ENCODE data around the gene TMEM72.
A peak's percentile ranks its signal among the peaks of the same experiment; 100 is the strongest.

TMEM72 gene

DNA sequence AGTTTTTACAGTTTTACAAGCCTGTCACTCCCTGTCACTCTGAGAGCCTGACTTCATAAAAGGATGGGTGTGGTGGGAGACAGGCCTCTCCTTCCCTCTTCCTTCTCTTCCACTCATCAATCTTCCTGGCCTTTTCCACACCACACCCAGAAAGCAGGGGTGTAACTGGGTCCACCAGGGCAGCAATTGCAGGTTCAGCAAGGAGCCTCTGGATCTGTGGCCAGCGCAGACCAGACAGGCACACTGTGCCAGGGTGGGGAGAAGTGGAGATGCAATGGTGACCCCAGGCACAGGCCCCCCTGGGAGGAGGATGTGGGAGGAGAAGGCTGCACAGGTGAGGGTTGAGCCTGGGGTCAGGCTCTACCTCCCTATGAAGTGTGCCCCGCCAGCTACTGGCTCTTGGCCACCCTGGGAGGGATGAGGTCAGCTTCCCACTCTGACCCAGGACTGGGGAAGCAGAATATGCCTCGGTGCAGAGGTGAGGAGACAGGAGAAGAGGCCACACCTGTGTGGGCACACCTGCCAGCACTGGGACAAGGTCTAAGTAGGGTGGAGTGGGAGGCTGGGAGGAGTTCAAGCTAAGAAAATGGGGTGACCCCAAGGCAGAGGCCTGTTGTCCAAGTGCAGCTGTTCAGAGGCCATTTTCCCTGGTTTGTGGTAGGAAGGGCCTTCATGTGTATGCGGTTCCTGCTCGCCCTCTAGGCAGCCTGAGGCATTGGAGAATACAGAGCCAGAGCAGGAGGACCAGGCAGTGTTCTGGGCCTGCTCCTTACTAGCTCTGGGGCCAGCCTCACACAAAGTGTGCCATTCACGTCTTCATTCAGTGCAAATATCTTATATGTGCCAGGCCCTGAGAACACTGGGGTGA, 20.2 kb upstream of the TMEM72 start:
- no peak for DNase-seq (ENCODE audit: low spot score)

DNA sequence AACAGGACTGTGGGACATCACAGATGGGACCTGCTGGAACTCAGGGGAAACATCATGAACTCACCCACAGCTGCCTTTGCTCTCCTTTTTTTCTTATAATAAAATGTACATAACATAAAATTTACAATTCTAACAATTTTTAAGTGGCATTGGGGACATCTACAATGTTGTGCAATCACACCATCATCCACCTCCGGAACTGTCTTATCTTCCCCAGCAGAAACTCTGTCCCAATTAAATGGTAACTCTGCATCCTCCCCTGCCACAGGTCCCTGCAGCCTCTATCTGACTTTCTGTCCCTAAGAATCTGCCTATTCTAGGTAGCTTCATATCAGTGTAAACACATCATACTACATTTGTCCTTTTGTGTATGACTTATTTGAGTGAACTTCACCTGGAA, 19.4 kb upstream of the TMEM72 start:
- DNase-seq (ENCODE audit: low spot score): no peak

DNA sequence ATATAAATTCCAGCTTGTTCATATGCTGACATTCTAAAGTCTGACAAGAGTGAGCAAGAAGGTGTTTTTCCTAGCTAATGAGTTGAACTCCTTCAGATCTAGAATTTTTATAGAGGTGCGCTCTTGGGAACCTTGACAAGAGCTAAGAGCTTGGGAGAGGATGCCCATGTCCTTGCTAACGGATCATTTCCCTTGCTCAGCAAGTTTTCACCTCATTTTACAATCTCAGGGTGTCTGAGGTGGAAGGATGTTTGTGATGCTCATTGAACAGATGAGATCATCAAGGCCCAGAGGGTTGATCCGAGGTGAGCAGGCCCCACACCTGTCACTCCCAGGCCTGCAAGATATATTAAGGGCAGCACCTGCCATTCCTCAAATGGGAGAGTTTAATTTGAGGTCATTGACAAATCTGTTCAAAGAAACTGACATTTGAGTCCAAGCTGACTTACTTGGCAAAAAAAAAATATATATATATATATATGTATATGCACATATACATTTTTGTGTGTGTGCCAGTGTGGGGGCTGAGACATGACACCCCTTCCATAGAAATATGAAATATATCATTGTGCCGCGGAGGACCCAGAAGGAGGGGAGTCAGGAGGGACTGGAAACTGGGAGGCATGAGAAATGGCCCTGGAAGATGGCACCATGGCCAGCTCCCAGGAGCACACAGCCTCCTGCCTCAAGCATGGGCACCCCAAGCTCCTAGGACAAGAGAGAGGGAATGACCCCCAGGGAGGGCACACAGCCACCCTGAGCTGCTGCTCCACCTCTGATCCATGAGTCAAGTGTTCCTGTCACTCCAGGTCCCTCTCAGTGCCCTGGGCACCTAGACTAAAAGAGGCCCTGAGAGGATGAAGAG, 17.3 kb upstream of the TMEM72 start:
- DNase-seq (ENCODE audit: low spot score): no peak

DNA sequence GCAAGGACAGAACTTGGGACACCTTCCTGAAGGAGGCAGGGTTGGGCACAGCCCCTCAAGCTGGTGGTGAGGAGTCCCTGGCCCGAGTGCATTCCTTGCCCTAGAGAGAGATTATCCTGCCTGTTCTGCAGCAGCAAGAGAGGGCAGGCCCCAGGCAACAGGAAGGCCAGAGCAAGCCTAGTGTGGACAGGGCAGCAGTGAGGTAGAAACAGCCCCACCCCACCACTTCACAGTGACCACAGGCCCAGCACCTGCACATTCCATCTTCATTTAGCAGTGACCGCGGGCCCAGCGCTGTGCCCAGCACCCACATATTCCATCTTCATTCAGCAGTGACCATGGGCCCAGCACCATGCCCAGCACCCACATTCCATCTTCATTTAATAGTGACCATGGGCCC, 16.4 kb upstream of the TMEM72 start:
- DNase-seq (ENCODE audit: low spot score): no peak

DNA sequence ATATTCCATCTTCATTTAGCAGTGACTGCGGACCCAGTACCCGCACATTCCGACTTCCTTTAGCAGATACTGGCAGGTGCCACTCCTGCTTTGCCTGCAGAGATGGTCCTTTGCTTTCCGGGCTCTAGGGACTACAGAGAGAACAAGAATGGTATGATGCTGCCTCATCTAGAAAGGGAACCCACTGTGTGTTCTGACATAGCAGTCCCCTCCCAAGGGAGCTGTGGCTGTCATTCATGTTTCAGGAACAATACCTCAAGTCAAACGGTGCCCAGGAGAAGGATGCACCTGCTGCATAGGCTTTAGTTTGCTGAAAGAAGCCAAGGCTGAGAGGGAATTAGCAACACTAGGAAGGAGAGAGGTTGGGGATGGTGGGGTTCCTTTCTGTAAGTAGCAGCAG, 15.9 kb upstream of the TMEM72 start:
- no peak for DNase-seq (ENCODE audit: low spot score)

DNA sequence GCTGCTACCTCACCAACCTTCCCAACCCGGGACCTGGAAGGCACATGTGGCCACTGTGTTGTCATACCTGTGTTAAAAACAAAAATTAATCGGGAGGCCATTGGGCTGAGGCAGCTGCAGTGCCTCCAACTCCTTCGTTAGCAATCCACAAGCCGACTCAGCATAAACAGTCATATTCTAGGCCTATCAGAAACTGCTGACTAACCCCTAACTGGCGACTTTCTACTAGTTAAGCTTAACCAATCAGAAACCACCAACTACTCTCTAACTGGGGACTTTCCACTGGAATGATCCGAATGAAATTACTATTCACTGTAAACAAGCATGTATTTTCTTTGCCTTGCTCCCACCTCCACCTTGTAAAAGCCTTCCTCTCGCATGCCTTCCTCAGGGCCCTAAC, 14.1 kb upstream of the TMEM72 start:
- DNase-seq (ENCODE audit: low spot score): no peak

DNA sequence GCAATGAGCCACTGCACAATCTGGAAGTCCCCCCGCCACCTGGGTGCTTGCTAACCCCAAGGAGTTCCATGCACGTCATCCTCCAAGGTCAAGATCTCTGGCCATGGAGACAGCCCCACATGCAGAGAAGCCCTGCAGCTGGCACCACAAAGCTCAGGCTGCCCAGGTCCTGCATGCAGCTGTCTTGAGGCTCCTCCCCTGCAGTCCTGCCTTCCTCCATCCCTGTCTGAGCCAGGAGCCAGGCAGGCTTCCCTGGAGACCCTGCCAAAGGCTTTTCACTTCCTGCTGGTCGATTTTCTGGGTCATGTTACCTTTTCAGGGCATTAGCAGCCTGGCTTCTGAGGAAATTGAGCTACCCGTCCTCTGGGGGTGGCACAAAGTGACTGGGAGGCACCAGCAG, 12.5 kb upstream of the TMEM72 start:
- DNase-seq (ENCODE audit: low spot score): no peak

DNA sequence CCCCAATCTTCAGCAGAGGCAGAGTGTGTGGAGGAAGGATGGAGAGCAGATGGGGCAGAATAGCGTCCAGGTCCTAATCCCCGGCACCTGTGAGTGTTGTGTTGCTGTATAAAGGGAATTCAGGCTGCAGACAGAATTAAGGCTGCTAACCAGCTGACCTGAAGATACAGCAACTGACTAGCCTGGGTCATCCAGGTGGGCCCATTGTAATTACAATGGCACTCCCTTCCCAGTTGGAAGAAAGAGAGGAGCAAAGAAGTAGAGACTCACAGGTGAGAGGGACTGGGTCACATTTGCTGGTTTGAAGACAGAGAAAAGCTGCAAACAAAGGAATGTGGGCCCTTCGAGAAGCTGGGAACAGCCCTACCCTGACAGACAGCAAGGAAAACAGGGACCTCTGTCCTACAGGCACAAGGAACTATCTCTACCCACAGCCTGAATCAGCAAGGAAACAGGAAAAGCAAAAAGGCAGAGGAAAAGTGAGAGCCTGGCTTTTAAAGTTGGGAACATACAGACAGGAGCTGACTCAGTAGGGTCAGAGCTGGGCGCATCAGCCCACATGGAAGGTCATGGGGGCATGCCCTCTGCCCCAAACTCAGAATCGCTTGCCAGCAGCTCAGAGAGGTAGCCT, 11.6 kb upstream of the TMEM72 start:
- no peak for DNase-seq (ENCODE audit: low spot score)

DNA sequence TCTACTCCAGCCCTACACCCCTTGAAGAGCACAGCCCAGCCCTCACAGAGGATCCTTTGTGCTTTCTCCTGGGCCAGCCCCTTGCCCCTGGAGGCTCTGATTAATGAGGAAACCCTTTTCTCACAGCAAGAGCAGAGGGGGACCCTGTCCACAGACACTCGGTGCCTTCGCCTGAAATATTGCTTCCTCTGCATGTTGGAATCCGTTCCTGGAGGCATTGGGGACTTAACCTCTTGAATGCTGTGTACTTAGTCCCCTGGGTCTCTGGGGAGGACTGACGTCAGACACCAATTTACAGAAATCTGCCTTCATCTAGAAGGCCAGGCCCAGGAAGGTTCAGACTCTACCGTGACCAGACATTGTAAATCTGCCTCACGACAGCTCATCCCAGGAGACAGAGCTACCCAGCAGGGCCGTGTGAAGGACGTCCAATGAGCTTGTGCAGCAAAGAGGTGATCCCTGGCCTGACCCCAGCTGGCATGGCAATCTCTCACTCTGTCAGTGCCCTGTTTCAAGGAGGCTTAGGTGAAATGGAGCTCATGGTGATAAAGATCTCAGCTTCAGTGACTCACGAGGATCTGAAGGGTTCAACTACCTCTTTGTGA, 8.1 kb upstream of the TMEM72 start:
- DNase-seq (ENCODE audit: low spot score): peak; percentile 9

DNA sequence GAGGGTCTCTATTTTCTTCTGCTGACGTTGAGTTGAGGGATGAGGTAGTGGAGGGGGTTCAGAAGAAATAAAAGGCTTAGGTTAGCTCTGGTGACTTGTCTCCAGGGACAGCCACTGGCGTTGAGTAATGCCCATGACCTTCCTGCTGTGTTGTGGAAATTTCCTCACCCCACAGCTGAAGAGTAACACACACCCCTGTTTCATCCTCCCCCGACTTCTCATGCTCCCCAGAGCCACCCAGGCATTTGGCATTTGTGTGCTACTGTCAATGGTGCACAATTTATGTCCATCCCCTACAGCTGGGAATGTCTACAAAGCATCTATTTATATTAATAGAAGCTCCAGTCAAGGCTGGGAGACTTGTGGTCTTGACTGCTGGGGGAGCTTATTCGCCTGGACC, 4.7 kb upstream of the TMEM72 start:
- no peak for DNase-seq (ENCODE audit: low spot score)

DNA sequence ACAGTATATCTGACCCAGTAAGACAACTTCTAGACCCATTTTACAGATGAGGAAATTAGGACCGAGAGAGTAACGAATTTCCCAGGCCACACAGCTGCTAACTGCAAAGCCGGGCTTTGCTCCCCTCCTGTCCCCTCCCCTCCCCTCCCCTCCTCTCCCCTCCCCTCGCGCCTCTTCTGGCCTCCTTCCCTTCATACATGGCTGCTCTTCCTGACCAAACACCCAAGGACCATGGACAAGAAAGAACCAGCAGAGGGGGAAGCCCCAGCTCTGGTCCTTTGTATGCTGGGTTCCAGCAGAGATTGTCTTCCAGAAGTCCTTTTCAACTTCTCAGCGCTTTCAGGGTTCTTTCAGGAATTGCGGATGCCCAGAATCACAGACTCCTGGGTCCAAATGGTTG, 3.6 kb upstream of the TMEM72 start:
- DNase-seq (ENCODE audit: low spot score): no peak

DNA sequence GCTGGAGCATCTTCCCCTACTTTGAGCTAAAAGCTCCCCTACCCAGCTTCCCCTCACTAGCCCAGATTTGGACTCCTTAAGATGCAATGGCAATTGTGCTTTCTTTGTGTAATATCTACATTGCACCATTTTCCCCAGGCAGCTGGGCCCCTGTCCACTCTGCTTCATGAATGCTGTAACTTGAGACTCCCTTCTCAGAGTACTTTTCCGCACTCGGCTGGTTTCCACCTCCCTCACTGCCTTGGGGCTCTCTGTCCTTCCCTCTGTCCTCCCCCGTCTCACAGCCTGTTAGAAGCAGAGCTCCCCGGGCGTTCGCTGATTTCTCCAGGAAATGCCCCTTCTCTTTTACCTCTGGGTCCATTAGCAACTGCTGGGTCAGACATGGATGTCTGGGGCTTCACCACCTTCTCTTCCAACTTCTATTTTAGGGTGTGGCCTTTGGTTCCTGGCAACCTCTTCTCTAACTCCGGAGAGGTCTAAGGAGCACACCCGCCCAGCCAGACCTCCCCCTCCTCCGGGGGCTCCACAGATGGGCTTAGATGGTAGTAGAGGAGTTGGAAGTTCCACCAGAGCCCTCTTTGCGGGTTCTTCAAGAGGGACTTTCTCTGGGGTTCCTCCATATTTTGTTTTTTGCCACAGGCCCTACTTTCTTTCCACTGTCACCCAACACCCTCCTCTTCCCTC, 2.9 kb upstream of the TMEM72 start:
- DNase-seq (ENCODE audit: low spot score): no peak

DNA sequence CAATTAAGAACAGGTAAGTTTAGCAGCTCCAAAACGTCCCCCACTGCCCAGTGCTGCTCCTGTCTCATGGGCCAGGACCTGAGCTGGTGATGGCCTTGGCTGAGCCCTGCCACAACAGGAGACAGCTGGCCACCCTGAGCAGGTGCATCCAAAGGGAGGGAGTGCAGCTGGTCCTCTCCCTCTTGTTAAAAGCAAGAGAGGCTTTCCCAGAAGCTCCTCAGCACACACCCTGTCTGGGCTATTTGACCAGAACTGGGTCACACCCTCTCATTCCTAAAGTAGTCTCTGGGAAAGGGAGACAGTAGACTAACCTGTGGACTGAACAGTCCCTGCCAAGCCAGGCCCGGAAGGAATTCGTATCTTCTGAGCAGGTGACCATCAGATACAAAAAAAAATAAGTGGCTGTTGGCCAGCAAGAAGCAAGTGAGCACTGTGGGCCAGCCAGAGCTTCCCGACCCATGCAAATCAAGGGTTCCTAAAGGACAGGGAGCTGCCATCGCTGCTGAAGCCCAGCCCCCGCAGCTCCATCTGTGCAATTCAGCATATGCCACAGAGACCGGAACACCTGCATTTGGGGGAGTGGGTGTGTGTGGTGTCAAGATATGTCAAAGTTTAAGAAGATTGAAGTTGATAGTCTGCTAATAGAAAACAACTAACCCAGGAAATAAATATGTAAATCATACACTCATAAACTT, 2.1 kb upstream of the TMEM72 start:
- DNase-seq (ENCODE audit: low spot score): no peak

DNA sequence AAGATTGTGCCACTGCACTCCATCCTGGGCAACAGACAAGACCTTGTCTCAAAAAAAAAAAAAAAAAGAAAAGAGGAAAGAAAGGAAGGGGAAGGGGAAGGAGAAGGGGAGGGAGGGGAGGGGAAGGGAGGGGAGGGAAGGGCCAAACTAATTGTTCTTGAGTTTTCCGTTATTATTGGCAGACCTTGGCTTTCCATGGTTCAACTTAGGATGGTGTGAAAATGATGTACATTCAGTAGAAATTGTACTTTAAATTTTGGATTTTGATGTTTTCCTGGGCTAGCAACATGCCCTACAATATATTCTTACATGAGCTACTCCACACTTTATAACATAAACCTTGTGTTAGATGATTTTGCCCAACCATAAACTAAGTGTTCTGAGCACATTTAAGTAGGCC, 1.2 kb upstream of the TMEM72 start:
- DNase-seq (ENCODE audit: low spot score): no peak

DNA sequence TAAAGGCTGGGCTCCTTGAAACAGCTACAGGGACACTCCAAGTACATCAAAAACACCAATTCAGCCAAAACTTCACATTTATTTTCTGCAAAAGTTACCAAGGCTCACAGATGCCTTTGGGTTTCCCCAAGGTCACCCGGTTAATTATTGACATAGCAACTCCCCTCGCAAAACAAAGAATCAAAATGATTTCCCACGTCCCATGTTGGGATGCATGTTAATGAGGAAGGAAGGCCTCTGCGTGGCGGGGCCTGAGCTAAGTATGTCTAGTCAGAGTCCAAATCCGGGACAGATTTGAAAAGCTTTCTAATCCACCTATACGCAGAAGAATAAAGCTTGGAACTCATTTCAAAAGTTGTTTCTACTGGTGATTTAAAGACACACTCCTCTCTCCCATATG, 535 bp upstream of the TMEM72 start:
- DNase-seq (ENCODE audit: low spot score): no peak

DNA sequence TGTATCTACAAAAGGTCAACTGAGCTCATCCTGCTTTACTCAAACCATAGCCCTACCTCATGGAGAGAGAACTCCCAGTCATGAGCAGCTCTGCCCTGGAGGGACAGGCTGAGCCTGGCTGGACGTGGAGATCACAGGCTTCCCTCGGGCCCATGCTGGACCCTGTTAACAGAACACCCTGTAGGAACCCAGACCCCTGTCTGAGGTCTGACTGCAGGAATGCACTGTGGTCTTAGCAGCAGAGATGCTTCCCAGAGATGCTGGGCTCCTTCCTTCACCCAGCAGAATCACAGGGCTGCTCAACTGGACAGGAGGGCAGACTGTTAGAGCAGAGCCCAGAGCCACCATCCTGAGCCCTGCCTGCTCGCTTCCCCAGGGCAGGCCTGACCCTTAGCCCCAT, 814 bp downstream of the TMEM72 start:
- no peak for DNase-seq (ENCODE audit: low spot score)

DNA sequence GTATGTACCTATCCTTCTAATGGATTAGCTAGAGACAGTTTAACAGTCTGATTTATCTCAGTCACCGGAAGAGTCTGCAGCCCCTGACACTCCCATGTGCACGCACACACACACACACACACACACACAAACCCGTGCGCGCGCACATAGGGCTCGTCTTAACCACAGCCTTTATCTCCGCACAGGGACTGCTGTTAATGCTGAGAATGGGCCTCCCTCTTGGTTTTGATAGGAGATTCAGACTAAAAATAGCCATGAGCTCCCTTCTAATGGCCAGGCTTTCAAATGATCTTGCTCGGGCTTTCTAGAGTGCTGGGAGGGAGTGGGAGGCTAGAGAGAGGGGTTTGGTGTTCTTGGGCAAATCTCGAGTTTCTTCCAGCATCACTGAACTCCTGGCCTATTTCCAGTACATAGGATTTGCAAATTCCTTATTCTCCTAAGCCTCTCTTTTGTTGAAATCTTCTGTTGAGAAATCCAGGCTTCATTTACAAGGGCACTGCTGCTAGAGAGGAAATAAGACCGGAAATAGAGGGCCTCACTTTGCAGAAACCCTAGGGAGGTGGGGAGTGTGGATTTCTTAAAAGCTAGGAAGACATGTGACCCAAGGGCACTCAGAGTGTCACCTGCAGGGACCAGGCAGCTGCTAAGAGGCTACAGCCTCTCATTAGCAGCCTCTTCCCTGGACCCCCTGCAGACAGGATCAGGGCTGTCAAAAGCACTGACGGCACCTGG, 2.4 kb downstream of the TMEM72 start:
- DNase-seq (ENCODE audit: low spot score): no peak

DNA sequence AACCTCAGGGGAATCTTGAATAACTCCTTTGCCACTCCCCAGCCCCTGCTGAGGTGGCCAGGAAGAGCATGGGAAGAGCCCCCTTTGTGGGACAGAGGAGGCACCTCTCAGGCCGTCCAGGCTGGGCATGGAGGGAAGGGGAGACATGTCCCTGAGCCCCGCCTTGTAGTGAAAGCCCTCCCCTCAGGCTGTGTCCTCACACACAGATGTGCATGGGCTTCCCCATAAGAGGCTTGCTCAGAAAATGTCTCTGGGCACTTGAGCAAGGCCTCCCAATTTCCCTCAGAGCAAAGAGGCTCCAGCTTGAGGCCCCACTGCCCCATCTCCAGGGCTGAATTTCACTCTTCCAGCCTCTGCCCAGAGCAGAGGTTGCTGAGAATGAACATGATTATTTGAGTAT, 3.8 kb downstream of the TMEM72 start:
- DNase-seq (ENCODE audit: low spot score): no peak

DNA sequence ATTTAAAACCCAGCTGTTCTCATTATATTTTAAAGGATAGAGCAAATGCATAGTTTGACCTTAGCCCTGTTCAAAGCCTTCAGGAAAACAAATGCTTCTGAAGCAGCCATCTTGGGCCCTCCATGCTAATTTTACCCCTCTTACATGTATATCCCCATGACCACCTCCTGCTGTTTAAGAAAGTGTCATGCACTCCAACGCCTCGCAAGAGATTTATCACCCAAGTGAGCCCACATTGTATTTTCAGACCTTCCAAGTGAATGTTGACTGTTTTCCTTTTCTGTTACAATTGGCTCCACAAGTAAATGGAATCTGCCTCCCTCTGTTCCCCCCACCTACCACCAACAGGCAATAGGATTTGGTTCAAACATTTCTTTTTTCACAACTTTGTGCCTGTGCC, 5.3 kb downstream of the TMEM72 start:
- no peak for DNase-seq (ENCODE audit: low spot score)

DNA sequence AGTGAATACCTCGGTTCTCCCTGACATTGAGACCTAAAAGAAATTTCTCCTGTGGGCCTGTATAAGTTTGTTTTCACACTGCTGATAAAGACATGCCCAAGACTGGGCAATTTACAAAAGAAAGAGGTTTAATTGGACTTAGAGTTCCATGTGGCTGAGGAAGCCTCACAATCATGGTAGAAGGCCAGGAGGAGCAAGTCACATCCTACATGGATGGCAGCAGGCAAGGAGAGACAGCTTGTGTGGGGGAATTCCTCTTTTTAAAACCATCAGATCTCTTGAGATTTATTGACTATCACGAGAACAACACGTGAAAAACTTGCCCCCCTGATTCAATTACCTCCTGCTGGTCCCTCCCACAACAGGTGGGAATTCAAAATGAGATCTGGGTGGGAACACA, 6.7 kb downstream of the TMEM72 start:
- DNase-seq (ENCODE audit: low spot score): no peak

DNA sequence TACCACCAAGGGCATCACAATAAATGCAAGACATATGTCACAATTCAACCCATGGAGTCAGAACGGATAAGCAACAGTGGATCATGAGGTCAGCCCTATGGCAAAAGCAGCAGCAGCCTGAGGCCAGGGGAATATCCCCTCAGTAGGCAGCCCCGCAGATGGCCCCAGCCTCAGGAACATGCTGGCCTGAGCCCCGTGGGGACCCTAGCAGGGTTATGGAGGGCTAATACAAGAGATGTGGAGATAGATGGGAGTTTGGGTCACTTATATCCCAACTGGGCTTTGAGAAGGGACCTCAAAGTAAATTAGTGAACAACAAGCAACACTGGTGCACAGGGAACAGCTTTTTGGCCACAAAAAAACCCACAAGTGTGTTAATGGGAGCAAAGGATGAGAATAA, 9.1 kb downstream of the TMEM72 start:
- DNase-seq (ENCODE audit: low spot score): no peak

Data from cerebellar cortex (tissue), 1 donor.